NB4 (cell line): ENCODE data around the gene ATXN7L1.

ENCODE experiments used
- TF ChIP-seq, protein P1 (sequence below): IDR thresholded peaks from 2 replicates; pipeline ENCODE4 v1.6.1; 2011; ENCODE audit warnings: low read depth, low read length
- TF ChIP-seq, protein P2 (sequence below): IDR thresholded peaks from one replicate; pipeline ENCODE4 v1.5.1; 2012; ENCODE audit warnings: low read depth, low read length

DNA sequence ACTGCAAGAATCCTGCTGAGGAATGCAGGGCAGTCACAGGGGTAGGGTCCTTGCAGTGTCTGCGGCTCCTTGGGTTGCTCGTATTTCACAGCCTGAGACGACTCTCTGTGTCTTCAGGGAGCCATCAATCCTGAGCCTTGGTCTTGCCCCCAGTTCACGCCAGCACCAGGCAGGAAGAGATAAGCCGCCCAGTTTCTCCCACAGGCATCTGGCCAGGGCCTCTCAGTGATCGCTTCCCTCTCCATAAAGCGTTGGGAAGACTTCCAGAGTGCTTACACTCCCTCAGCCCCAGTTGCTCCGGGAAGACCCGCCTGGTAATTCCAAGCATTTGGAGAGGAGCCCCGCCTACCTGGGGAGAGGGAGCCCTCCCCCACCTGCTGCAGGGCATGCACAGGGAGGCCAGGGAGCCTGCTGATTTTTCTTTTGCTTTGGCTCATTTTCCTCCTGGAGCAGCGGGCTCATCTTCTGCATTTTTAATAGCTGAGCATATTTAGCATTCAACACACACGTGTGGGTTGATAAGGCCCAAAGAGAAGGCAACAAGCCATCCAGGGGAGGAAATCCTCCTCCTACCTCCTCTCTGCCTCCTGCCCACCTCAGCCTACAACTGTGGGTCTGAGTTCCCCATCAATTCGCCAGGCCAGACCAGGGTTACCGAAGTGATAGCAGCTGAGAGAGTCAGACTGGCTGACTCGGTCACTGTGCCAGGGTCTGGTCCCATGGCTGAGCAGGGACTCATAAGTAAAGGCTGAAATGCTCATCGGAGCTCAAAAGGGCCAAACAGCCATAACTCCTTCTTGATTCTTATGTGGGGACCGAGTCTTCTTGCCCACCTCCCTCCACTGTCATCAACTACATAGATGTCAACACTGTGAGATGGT is 220.7 kb downstream of the ATXN7L1 start:
- TF ChIP-seq, protein P1, sequence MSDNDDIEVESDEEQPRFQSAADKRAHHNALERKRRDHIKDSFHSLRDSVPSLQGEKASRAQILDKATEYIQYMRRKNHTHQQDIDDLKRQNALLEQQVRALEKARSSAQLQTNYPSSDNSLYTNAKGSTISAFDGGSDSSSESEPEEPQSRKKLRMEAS, result no peak
- TF ChIP-seq, protein P2, sequence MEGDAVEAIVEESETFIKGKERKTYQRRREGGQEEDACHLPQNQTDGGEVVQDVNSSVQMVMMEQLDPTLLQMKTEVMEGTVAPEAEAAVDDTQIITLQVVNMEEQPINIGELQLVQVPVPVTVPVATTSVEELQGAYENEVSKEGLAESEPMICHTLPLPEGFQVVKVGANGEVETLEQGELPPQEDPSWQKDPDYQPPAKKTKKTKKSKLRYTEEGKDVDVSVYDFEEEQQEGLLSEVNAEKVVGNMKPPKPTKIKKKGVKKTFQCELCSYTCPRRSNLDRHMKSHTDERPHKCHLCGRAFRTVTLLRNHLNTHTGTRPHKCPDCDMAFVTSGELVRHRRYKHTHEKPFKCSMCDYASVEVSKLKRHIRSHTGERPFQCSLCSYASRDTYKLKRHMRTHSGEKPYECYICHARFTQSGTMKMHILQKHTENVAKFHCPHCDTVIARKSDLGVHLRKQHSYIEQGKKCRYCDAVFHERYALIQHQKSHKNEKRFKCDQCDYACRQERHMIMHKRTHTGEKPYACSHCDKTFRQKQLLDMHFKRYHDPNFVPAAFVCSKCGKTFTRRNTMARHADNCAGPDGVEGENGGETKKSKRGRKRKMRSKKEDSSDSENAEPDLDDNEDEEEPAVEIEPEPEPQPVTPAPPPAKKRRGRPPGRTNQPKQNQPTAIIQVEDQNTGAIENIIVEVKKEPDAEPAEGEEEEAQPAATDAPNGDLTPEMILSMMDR, result no peak
